Right lobe of liver (tissue), 4 donors: ENCODE results near the gene SRRM1.

ENCODE experiments used
- CTCF ChIP-seq, 4 donors: fragments of 200-600 bp in 3 of 4; fragments of 450-650 bp in 1 of 4; IDR thresholded peaks; one replicate each; pipeline versions ENCODE4 v1.5.1 to v1.8.0; 2016 to 2022; ENCODE audit warnings: antibody characterized with exemption in 4 of 4, mild to moderate bottlenecking in 2 of 4
- POLR2A ChIP-seq: fragments of 450-650 bp; IDR thresholded peaks from one replicate; pipeline ENCODE4 v1.6.1; 2017; ENCODE audit warnings: antibody characterized with exemption, mild to moderate bottlenecking
- donor health status: DM: no; HTN: no; CAD: no.
- donor health status: DM: no; HTN: no; CAD: no.
- donor health status: DM: no; HTN: yes; CAD: no.

- TF ChIP-seq CTCF (IDR thresholded peaks at IDR 0.05) (no peak), POLR2A (no peak)
These were observed 75.0 kb downstream of the SRRM1 start for GRCh38 chr1:24717887-24718650.
